D721Med (cell line): Measurements from ENCODE around the gene CALML4.

ENCODE experiments used
- DNase-seq: peaks from one replicate; pipeline ENCODE4 v3.0.0; 2011; ENCODE audit warnings: low spot score; ENCODE audit not compliant: insufficient read length
- FAIRE-seq: peaks from 2 replicates; lab custom pipeline; 2011; peaks lifted over from hg19 to GRCh38; lab: Jason Lieb, UNC
- TF ChIP-seq, protein P1 (sequence below): IDR thresholded peaks from 2 replicates; pipeline ENCODE4 v1.5.1; 2012; ENCODE audit warnings: mild to moderate bottlenecking, control low read depth; ENCODE audit not compliant: insufficient read depth; ENCODE audit errors: missing control alignments

The CALML4 gene

DNA sequence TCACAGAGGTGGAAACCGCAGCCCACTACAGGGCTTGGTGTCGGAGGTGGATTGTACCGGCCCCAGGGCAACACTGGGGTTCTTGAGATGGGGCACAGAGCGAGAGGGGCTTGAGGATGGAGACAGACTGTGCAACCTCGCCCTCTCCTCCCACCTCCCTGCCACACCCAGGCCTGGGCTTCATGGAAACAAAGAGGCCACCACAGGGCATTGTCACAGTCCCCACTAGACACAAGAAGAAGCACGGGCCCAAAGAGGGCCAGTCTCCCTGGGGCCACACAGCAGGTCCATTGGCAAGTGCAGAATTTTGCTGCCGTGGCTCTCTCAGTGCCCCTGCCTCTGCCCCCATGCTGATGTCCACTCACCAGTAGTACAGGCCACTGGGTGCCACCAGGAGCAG lies 4.1 kb upstream of the CALML4 start:
- FAIRE-seq, result no peak
- DNase-seq, result no peak

DNA sequence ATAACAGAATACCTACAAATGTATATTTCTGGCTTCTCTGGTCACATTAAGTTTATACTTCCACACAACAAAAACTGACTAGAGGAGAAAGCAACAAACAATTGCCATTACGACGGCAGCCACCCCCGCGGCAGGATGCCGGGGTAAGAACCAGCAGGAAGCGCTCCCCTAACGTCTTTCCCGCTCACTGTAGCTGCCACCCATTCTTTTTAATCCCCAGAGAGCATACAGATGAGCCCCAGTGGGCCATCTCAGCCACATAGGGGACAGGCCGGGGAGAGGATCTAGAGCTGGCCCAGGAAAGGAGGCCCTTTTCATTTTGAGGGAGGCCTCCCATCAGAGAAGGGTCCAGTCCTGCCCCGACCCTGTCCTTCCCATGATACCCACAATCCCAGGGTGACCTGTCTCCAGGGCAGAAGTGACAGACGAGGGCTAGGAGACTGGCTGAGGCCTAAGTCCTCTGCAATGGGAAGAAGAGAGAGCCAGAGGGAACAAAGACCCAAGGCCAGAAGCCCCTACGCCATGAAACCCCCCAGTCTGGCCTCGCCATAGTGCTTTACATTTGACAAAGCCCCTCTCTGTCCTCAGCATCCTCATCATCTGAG lies 3.6 kb upstream of the CALML4 start:
- TF ChIP-seq, protein P1, sequence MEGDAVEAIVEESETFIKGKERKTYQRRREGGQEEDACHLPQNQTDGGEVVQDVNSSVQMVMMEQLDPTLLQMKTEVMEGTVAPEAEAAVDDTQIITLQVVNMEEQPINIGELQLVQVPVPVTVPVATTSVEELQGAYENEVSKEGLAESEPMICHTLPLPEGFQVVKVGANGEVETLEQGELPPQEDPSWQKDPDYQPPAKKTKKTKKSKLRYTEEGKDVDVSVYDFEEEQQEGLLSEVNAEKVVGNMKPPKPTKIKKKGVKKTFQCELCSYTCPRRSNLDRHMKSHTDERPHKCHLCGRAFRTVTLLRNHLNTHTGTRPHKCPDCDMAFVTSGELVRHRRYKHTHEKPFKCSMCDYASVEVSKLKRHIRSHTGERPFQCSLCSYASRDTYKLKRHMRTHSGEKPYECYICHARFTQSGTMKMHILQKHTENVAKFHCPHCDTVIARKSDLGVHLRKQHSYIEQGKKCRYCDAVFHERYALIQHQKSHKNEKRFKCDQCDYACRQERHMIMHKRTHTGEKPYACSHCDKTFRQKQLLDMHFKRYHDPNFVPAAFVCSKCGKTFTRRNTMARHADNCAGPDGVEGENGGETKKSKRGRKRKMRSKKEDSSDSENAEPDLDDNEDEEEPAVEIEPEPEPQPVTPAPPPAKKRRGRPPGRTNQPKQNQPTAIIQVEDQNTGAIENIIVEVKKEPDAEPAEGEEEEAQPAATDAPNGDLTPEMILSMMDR, result no peak
- FAIRE-seq (no peak), DNase-seq (no peak)

More for the DNA sequence above, 4.1 kb upstream of the CALML4 start:
- TF ChIP-seq, protein P1, result no peak

DNA sequence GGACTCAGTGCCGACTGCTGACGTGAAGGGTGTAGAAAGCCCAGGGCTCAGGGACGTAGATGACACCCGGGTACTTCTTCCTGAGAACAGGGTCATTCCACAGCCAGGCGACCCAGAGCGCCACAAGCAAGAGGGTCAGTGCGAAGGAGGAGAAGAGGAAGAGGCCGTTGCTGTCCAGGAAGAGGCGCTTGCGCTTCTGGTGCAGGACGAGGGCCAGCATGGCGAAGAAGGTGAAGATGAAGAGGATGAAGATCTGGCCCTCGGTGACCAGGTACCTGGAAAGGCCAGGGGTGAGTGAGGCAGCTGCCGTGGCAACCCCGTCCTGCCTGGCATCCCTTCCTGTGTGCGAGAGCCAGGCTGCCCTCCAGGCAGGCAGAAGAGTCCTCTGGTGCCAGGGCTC lies 3.0 kb upstream of the CALML4 start:
- DNase-seq (no peak), FAIRE-seq (no peak)
- TF ChIP-seq, protein P1, result no peak

DNA sequence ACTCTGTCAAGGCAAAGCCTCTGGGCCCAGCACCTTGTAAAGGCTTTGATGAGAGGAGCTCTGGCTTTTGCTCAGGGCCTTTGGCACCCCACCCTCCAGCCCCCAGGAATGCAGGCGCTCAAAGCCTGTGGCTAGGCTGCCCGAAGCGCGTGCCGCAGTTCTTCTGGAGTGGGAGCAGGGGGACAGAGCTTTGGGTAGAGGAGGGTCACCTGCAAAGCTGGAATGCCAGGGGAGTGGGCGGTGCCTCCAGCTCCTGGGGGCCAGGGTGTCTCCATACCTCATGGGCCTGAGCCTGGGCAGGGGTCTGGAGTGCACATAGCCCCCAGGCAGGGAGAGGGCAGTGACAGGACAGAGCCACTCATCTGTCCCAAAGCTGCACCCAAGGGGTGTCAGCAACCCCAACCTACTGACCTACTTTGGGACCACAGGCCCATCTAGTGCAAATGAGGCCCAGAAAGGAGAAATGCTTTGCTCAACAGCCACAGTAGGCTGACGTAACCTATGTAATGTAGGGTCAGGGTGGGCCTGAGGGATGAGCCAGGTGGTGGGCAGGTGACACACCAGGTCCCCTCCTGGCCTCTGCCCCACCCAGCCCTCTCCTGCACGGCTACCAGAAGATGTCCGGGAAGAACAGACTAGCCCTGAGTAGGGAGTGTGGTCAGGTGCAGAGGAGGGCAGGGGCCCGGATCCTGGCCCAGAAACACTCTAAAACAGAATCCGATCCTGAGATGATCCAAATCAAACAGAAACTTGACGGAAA lies 2.2 kb upstream of the CALML4 start:
- FAIRE-seq, result no peak
- no peak for DNase-seq
- TF ChIP-seq, protein P1, result no peak

DNA sequence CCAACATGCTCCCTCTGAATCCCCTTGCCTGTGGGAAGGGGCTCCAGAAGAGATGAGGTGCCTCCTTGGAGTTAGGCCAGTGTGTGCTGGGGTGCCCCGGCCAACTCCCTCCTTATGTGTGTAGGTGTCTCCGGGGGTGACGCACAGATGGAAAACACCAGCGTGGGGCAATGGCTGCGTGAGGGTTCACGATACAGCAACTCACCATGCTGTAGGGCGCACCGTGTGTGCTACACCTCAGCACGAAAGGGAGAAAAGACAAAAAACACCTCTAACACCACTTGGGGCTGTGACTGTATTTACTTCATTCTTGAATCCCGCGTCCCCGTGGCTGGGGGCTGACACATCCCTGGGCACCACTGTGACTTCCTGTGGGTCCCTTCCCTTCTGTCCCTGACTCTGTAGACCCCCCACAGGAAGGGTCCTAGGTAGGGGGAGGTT lies 1.6 kb upstream of the CALML4 start:
- FAIRE-seq, result no peak

DNA sequence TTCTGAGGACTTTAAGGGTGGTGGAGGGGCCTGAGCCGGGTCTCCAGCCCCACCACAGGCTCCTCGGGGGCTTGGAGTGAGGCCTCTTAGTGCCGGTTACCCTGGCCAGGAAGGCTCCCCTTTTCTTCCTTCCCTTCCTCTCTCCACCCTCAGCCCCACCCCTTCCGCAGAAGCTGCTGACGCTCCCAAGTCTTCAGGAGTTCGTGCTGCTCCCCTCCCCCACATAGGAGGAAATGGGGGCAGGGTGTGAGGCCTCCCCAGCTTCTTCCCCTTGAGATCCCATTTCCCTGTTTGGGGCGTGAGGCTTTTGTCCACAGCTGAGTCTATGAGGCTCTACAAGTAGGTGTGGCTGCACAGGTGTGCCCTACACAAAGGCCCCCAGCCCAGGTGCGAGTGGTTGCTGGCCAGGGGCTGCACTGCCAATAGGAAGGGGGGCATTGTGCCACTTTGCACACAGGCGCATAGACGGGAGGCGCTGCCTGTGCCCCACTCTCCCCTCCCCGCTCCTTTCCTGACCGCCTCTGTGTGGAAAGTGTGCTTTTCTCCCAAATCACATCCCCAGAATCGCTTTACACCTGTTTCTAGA lies 915 bp upstream of the CALML4 start:
- no peak for FAIRE-seq
- no peak for DNase-seq
- TF ChIP-seq, protein P1, result no peak

More for the DNA sequence above, 1.6 kb upstream of the CALML4 start:
- DNase-seq, result no peak
- TF ChIP-seq, protein P1, result no peak
